T-helper 9 cell (primary cell): ENCODE results near the gene DUS1L.

ENCODE experiments used
- DNase-seq: peaks from one replicate; pipeline ENCODE4 v3.0.0-alpha.2; 2020
- total RNA-seq, 2 donors: gene quantifications; one replicate each; lab custom pipeline; 2026; lab: John Stamatoyannopoulos, UW

The DUS1L gene
- total RNA-seq: 139 to 142 reads per million in 2 donors

DNA sequence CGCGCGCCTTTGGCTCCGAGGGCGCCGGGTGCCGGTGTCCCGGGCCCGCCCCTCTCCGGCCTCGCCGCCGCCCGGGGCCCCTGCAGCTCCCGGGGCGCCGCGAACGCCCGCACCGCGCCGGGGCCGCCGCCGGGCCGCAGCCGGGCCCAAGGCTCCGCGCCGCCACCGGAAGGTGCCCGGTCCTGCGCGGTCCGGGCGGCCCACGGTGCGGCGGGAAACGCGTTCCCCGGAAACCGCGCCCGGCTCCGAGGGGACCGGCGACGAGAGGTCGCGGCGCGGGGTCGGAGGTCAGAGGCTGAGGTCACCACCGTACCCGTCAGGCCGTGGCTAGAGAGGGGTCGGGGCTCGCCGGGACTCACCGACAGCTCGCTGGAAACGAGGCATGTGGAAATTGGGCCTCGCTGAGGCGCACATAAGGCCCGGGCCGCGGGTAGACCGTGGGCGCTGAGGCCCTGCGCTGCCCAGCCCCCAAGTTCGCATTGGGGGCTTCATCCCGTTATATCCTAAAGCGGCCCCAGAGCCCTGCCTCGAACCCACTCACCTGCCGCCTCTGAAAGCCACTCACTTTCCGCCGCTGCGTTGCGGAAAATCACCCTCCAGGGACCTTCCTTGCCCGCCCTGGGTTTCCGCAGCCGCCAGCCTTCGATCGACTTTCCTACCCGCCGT, at the start of gene DUS1L:
DUS1L (minus strand) TSS at position 167 of the 666 bp plus-strand sequence. CDS start 745 bp downstream, outside the sequence.
- peak; percentile 65 for DNase-seq

DNA sequence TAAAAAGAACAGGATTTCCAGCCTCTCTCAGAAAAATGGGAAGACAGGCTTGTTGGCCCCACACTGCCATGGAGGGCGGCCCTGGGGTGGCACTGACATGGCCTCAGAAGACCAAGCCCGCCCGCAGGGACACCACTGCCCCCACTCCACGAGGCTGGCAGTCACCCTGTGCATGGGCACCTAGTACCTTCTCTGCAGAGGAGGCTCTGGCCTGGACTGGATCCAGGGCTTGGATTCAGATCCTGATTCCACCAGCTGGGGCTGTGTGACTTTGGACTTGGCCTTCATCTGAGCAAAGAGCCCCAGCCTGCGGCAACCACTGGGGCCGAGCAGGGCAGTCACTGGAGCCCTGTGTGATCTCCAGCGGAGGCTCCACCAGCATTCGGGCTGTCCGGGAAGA, 49.3 kb upstream of the DUS1L start:
- no peak for DNase-seq

DNA sequence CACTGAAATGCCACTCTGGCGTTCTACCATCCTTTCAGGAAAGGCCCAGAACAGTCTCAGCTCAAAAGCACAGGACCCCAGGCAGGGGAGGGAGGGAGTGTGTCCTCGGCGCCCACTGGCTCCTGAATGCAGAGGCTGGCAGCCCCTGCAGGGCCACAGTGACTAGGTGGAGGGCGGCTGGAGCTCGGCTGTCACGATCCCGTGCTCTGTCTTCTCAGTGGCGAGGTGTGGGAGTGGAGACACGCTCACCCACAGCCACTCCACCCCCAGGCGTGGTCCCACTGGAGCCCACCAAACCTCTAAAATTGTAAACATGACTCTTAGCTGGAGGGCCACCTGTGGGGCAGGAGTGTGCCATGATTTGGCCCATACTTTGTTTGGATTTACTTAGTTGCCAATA, 48.8 kb upstream of the DUS1L start:
- DNase-seq: no peak

DNA sequence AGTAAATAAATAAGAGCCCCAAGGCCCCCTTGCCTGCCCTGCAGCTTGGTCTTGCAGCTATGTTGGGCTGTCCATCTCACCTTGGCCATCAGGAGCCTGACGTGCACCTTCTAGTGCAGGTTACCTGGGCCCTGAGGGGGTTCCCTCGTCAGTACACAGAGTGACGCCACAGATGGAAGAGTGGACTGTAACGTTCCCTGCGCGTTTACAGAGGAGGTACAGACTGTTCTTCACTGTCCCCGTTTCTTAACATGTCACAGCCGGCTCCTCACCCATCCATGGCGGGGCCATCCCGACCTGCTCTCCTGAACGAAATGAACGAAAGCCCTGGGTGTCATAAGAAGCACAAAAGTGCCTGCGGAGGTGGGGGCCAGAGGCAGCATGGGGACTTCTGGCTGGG, 48.3 kb upstream of the DUS1L start:
- no peak for DNase-seq

DNA sequence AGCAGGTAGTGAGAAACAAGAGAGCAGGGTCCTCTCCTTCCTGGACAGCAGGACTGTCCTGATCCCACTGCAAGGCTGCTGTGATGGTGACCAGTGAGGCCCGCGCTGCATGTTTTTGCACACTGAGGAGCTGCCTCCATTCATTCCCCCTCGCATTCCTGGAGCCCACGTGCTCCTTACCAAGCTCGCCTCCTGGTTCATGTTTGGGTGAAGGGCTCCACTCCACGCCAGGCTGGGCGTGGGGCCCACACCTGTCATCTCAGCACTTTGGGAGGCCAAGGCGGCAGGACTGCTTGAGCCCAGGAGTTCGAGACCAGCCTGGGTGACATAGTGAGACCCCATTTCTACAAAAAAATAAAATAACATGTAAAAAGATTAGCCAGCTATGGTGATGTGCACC, 47.8 kb upstream of the DUS1L start:
- DNase-seq: no peak

- no peak for DNase-seq
Measured at GRCh38 chr17:82112914-82113311, 47.3 kb upstream of the DUS1L start.

- no peak for DNase-seq
Measured at GRCh38 chr17:82112181-82112913, 46.7 kb upstream of the DUS1L start.

- no peak for DNase-seq
Measured at GRCh38 chr17:82110298-82110697, 44.7 kb upstream of the DUS1L start.

- no peak for DNase-seq
Measured at GRCh38 chr17:82108961-82109475, 43.4 kb upstream of the DUS1L start.

DNA sequence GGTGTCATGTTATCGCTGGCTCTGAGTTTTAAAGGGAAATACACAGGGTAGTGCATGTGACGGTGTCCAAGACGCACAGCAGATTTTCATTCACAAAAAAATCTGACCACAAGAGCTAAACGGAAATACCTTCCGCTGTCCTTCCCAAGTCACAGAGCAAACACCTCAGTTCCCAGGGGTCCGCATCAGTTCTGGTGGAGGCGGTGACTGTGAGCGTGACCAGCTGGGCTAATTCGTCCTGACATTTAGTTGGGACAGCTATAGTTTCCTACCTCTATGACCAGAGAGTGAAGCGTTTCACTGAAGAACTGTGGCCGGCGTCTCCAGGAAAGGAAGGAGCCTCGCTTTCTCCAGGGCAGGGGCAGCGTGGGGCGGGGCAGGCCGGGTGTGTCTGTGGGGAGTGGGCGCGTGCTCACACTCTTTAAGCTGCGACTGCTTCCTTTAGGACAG, 42.9 kb upstream of the DUS1L start:
- DNase-seq: no peak

DNA sequence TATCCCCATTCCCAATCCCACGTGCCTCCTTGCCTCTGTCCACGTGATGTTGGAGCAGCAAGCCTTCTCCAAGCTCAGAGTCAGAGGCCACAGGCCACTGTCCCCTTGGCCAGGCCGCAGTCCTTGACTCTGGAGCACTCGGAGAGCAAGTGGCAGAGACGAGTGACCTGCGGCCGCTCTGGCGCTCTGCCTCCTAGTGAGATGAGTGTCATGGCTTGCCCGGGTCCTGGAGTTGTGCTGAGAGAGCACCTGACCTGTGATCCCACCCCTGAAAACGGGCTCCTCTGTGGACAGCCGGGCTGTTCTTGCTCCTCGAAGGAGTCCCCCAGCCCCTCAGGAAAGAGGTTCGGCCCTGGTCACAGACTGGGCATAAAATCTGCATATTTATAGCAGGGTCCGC, 42.4 kb upstream of the DUS1L start:
- DNase-seq: no peak

DNA sequence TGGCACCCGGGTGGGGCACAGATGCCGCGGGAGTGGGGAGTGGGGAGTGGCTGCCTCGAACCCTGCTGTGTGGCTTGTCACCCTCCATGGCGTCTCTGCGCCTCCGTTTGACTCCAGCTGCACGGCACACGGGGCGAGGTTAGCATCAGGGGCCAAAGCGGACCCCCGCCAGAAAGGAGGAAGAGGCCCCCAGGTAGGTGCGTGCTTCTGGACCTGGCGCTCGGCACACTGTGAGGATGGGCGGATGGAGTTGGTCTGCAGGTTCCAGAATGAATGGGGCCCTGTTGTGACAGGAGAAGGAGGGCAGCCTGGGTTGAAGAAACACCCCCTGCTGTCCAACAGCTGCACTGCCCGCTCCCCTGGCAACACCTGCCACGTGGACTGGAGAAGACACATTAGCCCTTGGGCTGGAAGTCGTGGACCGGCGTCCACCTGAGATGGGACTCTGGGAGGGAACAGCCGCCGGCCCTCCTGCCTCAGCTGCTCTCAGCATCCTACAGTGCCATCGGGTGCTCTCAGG, 41.8 kb upstream of the DUS1L start:
- DNase-seq: no peak

- DNase-seq: no peak
Measured at GRCh38 chr17:82106688-82107305, 41.2 kb upstream of the DUS1L start.

GRCh38 chr17:82105882-82106687, 40.5 kb upstream of the DUS1L start:
- peak; percentile 38 for DNase-seq

- DNase-seq: no peak
Measured at GRCh38 chr17:82105417-82105881, 39.8 kb upstream of the DUS1L start.

DNA sequence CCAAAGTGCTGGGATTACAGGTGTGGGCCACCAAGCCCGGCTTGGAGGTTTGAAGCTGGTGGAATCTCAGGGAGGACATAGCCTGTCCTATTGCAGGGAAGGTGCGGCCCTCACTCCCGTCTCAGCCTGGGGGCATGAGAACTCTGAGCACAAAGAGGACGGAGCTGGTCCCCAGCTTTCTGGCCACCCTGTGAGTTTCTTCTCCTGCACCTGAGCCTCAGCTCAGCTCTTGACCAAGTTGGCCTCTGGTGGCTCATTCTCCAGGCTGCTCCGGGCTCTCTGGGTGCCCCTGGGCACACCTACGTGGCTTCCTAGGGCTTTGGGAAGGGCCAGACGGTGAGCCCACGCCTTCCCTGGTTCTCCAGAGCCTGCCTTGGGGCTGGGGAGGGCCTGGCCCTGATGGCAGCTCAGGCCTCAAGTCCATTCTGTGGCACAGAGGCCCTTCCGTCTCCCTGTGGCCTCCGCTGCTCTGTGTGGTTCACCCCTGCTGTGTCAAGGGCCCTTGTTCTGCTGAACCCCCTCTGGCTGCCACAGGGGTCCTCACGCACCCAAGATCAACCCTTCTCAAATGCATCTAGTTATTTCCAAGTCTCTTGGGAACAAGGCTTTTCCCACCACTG, 39.3 kb upstream of the DUS1L start:
- no peak for DNase-seq

DNA sequence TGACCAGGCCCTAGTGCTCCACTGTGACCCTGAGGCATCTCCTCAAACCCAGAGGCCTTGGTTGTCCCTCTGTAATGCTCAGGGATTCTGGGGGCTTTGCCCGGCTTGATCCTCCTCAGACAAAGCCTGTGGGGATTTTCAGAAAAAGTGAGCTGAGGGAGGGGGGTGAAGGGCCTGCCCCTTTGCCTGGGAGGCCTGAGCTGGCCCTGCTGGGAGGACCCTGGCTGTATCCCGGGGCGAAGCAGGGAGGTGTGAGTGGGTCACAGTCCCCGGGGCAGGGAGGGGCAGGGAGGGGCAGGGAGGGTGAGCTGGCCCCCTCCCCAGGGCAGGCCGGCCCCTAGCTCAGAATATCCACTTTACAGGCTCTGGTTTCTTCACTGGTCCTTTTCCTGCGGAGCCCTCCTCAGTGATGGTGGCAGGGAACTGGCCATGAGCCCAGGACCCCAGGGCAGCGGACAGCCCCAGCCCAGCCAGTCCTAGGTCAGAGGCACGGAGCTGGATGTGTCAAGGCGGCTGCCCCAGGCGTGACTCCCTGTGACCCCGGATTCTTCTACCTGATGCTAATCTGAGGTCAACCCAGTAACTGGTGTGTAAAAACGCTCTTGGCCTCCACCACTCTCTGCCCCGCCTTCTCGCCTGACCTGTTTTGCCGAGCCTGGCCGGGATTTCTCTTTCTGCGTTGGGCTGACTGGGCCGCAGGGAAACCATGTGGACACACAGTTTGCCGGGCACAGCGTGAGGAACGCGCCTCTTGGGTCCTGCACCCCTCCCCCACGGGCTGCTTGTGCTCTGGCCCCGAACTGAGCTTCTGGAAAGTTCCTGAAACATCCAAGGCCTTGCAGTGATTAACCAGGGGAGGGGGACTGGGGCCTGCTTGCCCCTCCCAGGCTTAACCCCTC, 38.2 kb upstream of the DUS1L start:
- no peak for DNase-seq

GRCh38 chr17:82101767-82102679, 36.4 kb upstream of the DUS1L start:
- no peak for DNase-seq

DNA sequence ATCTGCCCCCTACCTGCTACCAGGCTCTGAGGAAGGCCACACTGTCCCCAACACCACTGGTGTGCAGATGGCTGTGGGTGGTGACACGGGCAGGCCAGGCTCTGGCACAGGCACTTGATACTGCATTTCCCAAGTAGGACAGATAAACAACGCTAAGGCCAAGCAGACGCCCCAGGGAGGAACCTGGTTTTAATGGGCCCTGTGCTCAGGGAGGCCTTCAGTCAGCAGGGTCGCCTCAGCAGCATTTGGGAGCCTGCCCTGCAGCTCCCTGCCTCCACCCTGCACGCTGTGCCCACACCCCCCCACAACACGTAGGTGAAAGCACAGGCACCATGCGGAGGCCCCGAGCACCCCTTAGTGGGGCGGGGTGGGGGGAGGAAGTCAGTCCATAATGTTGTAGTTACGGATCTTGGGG, 35.7 kb upstream of the DUS1L start:
- no peak for DNase-seq
